DND-41 (cell line): ENCODE data around the gene WNT3A.

Source experiments
- ATAC-seq: fragments of 200-7000 bp; cut with Tn5 transposase; 3 replicates; pipeline ENCODE4 v1.9.1; 2021; ENCODE audit warnings: low read depth; ENCODE audit not compliant: insufficient read depth
- DNase-seq: peaks from one replicate; pipeline ENCODE4 v3.0.0-alpha.2; 2020
- H2AFZ ChIP-seq: 2 replicates; pipeline ENCODE4 v1.6.0; 2012; ENCODE audit warnings: low read depth, low read length
- H3K27ac ChIP-seq: 2 replicates; pipeline ENCODE4 v1.5.1; 2012; ENCODE audit warnings: low read length, inconsistent platforms
- H3K27me3 ChIP-seq: fragments of 200-600 bp; sonication (generic); 2 replicates; pipeline ENCODE4 v1.6.0; 2012; ENCODE audit warnings: low read length, mild to moderate bottlenecking, inconsistent platforms; ENCODE audit not compliant: insufficient read depth, poor library complexity
- H3K36me3 ChIP-seq: 2 replicates; pipeline ENCODE4 v1.5.1; 2012; ENCODE audit warnings: low read length, inconsistent platforms; ENCODE audit not compliant: insufficient read depth
- H3K4me1 ChIP-seq: 2 replicates; pipeline ENCODE4 v1.5.1; 2012; ENCODE audit warnings: mild to moderate bottlenecking, low read length; ENCODE audit not compliant: insufficient read depth
- H3K4me2 ChIP-seq: 2 replicates; pipeline ENCODE4 v1.6.0; 2012; ENCODE audit warnings: mild to moderate bottlenecking, moderate library complexity, low read length, inconsistent platforms; ENCODE audit not compliant: insufficient read depth
- H3K4me3 ChIP-seq, 2 experiments: fragments of 200-600 bp in 1 of 2; shearing (Covaris generic) in 1 of 2; 2 replicates each; pipeline ENCODE4 v1.5.1; 2012 to 2016; ENCODE audit warnings: inconsistent platforms in 2 of 2, low read length in 2 of 2, mild to moderate bottlenecking in 2 of 2, low read depth in 1 of 2, moderate library complexity in 1 of 2
- H3K79me2 ChIP-seq: 2 replicates; pipeline ENCODE4 v1.6.0; 2012; ENCODE audit warnings: low read length, inconsistent platforms; ENCODE audit not compliant: insufficient read depth
- H3K9ac ChIP-seq: 2 replicates; pipeline ENCODE4 v1.6.0; 2012; ENCODE audit warnings: low read depth, mild to moderate bottlenecking, inconsistent platforms, low read length, moderate library complexity
- H3K9me3 ChIP-seq: 2 replicates; pipeline ENCODE4 v1.5.1; 2012; ENCODE audit warnings: low read length, moderate library complexity, mild to moderate bottlenecking, inconsistent platforms; ENCODE audit not compliant: insufficient read depth, severe bottlenecking
- H4K20me1 ChIP-seq: 2 replicates; pipeline ENCODE4 v1.6.0; 2012; ENCODE audit warnings: low read length; ENCODE audit not compliant: insufficient read depth
- EZH2 ChIP-seq: IDR thresholded peaks from 3 replicates; pipeline ENCODE4 v1.6.1; 2012; ENCODE audit warnings: borderline replicate concordance, low read depth, mild to moderate bottlenecking, moderate library complexity, low read length, inconsistent platforms; ENCODE audit not compliant: severe bottlenecking
- TF ChIP-seq, protein P1 (sequence below): IDR thresholded peaks from 2 replicates; pipeline ENCODE4 v1.5.1; 2012; ENCODE audit warnings: borderline replicate concordance, low read length, moderate library complexity, mild to moderate bottlenecking; ENCODE audit not compliant: poor library complexity, severe bottlenecking; ENCODE audit errors: extremely low read depth

WNT3A gene

GRCh38 chr1:228035844-228036243 lies 29.0 kb downstream of the WNT3A start:
- no peaks in the 10 kb centered on the region for H3K36me3 ChIP-seq
- no peaks in the 10 kb centered on the region for H4K20me1 ChIP-seq
- TF ChIP-seq, protein P1, sequence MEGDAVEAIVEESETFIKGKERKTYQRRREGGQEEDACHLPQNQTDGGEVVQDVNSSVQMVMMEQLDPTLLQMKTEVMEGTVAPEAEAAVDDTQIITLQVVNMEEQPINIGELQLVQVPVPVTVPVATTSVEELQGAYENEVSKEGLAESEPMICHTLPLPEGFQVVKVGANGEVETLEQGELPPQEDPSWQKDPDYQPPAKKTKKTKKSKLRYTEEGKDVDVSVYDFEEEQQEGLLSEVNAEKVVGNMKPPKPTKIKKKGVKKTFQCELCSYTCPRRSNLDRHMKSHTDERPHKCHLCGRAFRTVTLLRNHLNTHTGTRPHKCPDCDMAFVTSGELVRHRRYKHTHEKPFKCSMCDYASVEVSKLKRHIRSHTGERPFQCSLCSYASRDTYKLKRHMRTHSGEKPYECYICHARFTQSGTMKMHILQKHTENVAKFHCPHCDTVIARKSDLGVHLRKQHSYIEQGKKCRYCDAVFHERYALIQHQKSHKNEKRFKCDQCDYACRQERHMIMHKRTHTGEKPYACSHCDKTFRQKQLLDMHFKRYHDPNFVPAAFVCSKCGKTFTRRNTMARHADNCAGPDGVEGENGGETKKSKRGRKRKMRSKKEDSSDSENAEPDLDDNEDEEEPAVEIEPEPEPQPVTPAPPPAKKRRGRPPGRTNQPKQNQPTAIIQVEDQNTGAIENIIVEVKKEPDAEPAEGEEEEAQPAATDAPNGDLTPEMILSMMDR, result no peak
- TF ChIP-seq EZH2, result no peak
- no peaks in the 10 kb centered on the region for H3K79me2 ChIP-seq
- no peak overlapping the region for H3K4me3 ChIP-seq
- no peak overlapping the region for H3K27ac ChIP-seq
- H3K9ac ChIP-seq, result no peak overlapping the region
- no peak for DNase-seq
- no peak for ATAC-seq
- H3K27me3 ChIP-seq, result no peaks in the 10 kb centered on the region
- H3K4me1 ChIP-seq, result no peaks in the 10 kb centered on the region
- H3K9me3 ChIP-seq, result no peaks in the 10 kb centered on the region
- no peak overlapping the region for H3K4me2 ChIP-seq
- no peak overlapping the region for H2AFZ ChIP-seq

DNA sequence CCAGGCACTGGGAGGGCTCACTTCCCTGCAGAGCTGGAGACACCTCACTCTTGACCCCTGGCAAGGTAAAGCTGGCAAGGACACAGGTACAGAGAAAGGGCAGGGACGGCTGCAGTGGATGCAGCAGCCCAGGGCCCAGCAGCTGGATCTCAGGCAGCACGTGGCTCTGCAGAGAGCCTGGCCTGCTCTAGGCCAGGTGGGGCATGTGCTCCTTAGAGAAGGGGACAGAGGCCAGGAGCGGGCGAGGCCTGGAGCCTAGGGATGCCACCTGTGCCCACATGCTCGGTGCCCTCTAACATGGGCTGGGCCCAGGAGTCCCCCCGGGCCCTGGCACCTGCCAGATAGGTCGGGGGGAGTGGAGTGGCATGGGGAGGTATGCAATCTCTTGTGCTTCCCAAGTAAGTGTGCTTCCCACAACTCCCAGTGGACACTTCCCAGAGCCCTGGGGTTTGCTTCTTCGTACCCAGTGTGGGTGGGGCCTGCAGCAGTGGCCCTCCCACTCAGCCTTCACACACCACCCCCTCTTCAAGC lies 30.0 kb downstream of the WNT3A start:
- Histone ChIP-seq H3K4me2 (no peak overlapping the region), H3K36me3 (no peaks in the 10 kb centered on the region), H3K79me2 (no peaks in the 10 kb centered on the region), H3K9me3 (no peaks in the 10 kb centered on the region), H2AFZ (no peak overlapping the region), H3K27ac (no peak overlapping the region), H3K9ac (no peak overlapping the region), H3K4me1 (no peaks in the 10 kb centered on the region), H3K27me3 (no peaks in the 10 kb centered on the region), H4K20me1 (no peaks in the 10 kb centered on the region), H3K4me3 (no peak overlapping the region)
- TF ChIP-seq, protein P1, result no peak
- TF ChIP-seq EZH2, result no peak
- ATAC-seq (no peak), DNase-seq (no peak)

- Histone ChIP-seq H3K9me3 (no peaks in the 10 kb centered on the region), H3K4me1 (no peaks in the 10 kb centered on the region), H3K27ac (no peak overlapping the region), H3K79me2 (no peaks in the 10 kb centered on the region), H3K4me3 (no peak overlapping the region), H3K4me2 (no peak overlapping the region), H3K9ac (no peak overlapping the region), H4K20me1 (no peaks in the 10 kb centered on the region), H3K36me3 (no peaks in the 10 kb centered on the region), H3K27me3 (no peaks in the 10 kb centered on the region), H2AFZ (no peak overlapping the region)
- TF ChIP-seq EZH2, result no peak
- TF ChIP-seq, protein P1, result no peak
- DNase-seq (no peak), ATAC-seq (no peak)
Measured at GRCh38 chr1:228037401-228038386, 30.9 kb downstream of the WNT3A start.
